Stomach smooth muscle (tissue), 2 donors: Measurements from ENCODE around the gene MMP25.
"Not testable (repeated sequence)": the region's sequence is repeated elsewhere in the genome, so short reads cannot be mapped to it uniquely, and the experiment has no call there.

Experiments
- H3K27ac ChIP-seq: one replicate; pipeline ENCODE4 v1.7.0; 2013; ENCODE audit warnings: mild to moderate bottlenecking, low read length, inconsistent platforms
- H3K27me3 ChIP-seq, 2 donors: one replicate each; pipeline ENCODE4 v1.7.0; 2013; ENCODE audit warnings: low read length in 2 of 2; ENCODE audit not compliant: insufficient read depth in 2 of 2, control insufficient read depth in 1 of 2
- H3K36me3 ChIP-seq, 2 donors: one replicate each; pipeline ENCODE4 v1.7.0; 2013; ENCODE audit warnings: low read length in 2 of 2; ENCODE audit not compliant: control insufficient read depth in 2 of 2, insufficient read depth in 2 of 2
- H3K4me1 ChIP-seq: one replicate; pipeline ENCODE4 v1.7.0; 2013; ENCODE audit warnings: low read length; ENCODE audit not compliant: control insufficient read depth, insufficient read depth
- H3K4me3 ChIP-seq, 2 donors: one replicate each; pipeline ENCODE4 v1.7.0; 2013; ENCODE audit warnings: low read length in 2 of 2
- H3K9ac ChIP-seq, 2 donors: one replicate each; pipeline ENCODE4 v1.7.0; 2013; ENCODE audit warnings: low read length in 2 of 2, mild to moderate bottlenecking in 1 of 2
- H3K9me3 ChIP-seq, 2 donors: one replicate each; pipeline ENCODE4 v1.7.0; 2013; ENCODE audit warnings: low read length in 2 of 2; ENCODE audit not compliant: control insufficient read depth in 2 of 2
- donor health status: healthy.
- donor health status: Pancreatic carcinoma.

MMP25 gene

GRCh38 chr16:3080024-3080423 lies 33.7 kb downstream of the MMP25 start:
- Histone ChIP-seq H3K36me3 (no peaks in the 10 kb centered on the region), H3K4me1 (no peaks in the 10 kb centered on the region), H3K9ac (no peak overlapping the region), H3K4me3 (no peak overlapping the region), H3K27me3 (no peaks in the 10 kb centered on the region), H3K27ac (no peak overlapping the region), H3K9me3 (no peaks in the 10 kb centered on the region)

GRCh38 chr16:3081957-3082356 lies 35.6 kb downstream of the MMP25 start:
- H3K27ac ChIP-seq, H3K4me1 ChIP-seq, H3K27me3 ChIP-seq, H3K4me3 ChIP-seq, H3K9me3 ChIP-seq, H3K36me3 ChIP-seq, H3K9ac ChIP-seq: not testable (repeated sequence)

DNA sequence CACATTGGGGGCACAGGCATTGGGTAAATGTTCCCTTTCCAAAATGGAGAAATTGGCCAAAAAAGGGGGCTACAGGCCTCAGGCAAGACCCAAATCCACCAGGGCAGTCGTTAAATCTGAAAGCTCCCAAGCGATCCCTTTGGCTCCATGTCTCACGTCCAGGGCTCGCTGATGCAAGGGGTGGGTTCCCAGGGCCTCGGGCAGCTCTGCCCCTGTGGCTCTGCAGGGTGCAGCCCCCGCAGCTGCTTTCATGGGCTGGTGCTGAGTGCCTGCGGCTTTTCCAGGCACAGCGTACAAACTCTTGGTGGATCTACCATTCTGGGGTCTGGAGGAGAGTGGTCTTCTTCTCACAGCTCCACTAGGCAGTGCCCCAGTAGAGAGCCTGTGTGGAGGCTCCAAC lies 37.0 kb downstream of the MMP25 start:
- not testable (repeated sequence) for H3K36me3 ChIP-seq, H3K4me3 ChIP-seq, H3K27me3 ChIP-seq, H3K27ac ChIP-seq, H3K9me3 ChIP-seq, H3K4me1 ChIP-seq, H3K9ac ChIP-seq

- Histone ChIP-seq H3K4me3 (no peak overlapping the region), H3K9ac (no peak overlapping the region), H3K27ac (no peak overlapping the region), H3K36me3 (no peaks in the 10 kb centered on the region), H3K4me1 (peaks cover 3% of the 10 kb centered on the region), H3K27me3 (no peaks in the 10 kb centered on the region), H3K9me3 (no peaks in the 10 kb centered on the region)
Observed at GRCh38 chr16:3084491-3084890, 38.1 kb downstream of the MMP25 start.

GRCh38 chr16:3084969-3085670 lies 38.8 kb downstream of the MMP25 start:
- H3K9ac ChIP-seq, result no peak overlapping the region
- H3K27ac ChIP-seq, result no peak overlapping the region
- no peaks in the 10 kb centered on the region for H3K36me3 ChIP-seq
- H3K4me3 ChIP-seq, result no peak overlapping the region
- H3K9me3 ChIP-seq, result no peaks in the 10 kb centered on the region
- H3K27me3 ChIP-seq, result no peaks in the 10 kb centered on the region
- peaks cover 3% of the 10 kb centered on the region for H3K4me1 ChIP-seq

DNA sequence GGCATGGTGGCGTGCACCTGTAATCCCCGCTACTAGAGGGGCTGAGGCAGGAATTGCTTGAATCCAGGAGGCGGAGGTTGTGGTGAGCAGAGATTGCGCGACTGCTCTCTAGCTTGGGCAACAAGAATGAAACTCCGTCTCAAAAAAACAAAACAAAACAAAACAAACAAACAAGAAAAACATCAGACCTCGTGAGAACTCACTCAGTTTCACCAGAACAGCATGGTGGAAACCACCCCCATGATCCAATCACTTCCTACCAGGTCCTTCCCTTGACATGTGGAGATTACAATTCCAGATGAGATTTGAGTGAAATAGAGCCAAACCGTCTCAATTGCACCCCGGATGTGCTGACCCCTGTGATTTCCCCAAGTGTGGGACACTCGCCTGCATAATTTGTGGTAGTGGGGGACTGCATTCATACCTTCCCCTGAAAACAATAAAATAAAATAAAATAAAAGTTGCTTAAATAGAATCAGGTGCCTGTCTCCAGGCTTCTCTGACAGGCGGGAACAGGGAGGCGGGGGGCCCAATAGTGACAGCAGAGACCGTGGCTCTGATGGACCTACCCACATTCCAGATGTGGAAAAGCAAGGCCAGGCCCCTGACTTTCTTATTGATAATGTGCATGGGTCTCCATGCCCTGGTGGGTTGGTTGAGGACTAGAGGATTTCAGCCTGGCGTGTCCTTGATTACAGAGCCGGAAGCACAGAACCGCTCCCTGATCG lies 39.7 kb downstream of the MMP25 start:
- H3K4me3 ChIP-seq, result peak overlapping the region in 1 of 2 donors; percentile 29
- H3K36me3 ChIP-seq, result no peaks in the 10 kb centered on the region
- no peak overlapping the region for H3K9ac ChIP-seq
- no peaks in the 10 kb centered on the region for H3K27me3 ChIP-seq
- peaks cover 3% of the 10 kb centered on the region for H3K4me1 ChIP-seq
- H3K9me3 ChIP-seq, result no peaks in the 10 kb centered on the region
- H3K27ac ChIP-seq, result no peak overlapping the region

GRCh38 chr16:3086596-3087242 lies 40.4 kb downstream of the MMP25 start:
- no peak overlapping the region for H3K27ac ChIP-seq
- H3K27me3 ChIP-seq, result peaks cover 0 to 1% of the 10 kb centered on the region in 2 donors
- H3K36me3 ChIP-seq, result no peaks in the 10 kb centered on the region
- H3K9me3 ChIP-seq, result no peaks in the 10 kb centered on the region
- H3K4me3 ChIP-seq, result peak overlapping the region in 1 of 2 donors; percentile 29
- H3K9ac ChIP-seq, result no peak overlapping the region
- peaks cover 3% of the 10 kb centered on the region for H3K4me1 ChIP-seq

GRCh38 chr16:3087243-3088235 lies 41.2 kb downstream of the MMP25 start:
- H3K9me3 ChIP-seq, result no peaks in the 10 kb centered on the region
- H3K36me3 ChIP-seq, result no peaks in the 10 kb centered on the region
- peaks cover 3% of the 10 kb centered on the region for H3K4me1 ChIP-seq
- peak overlapping the region in 1 of 2 donors; percentile 29 for H3K4me3 ChIP-seq
- no peak overlapping the region for H3K9ac ChIP-seq
- H3K27ac ChIP-seq, result no peak overlapping the region
- H3K27me3 ChIP-seq, result peaks cover 3 to 6% of the 10 kb centered on the region in 2 donors

DNA sequence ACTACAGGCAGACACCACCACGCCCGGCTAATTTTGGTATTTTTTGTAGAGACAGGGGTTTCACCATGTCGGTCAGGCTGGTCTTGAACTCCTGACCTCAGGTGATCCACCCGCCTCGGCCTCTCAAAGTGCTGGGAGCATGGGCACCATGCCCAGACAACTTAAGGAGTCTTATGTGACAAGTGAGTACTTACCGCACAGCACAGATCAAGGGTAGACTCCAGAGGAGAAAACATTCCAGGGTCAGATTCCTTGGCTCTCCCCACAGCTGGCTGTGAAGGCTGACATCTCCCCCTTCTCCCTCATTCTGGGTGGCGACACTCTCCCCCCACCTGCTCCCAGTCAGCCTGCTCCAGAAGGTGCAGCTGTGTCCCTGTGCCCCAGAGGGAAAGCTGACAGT lies 42.1 kb downstream of the MMP25 start:
- Histone ChIP-seq H3K36me3 (no peaks in the 10 kb centered on the region), H3K9me3 (no peaks in the 10 kb centered on the region), H3K4me3 (no peak overlapping the region), H3K9ac (no peak overlapping the region), H3K4me1 (peaks cover 3% of the 10 kb centered on the region), H3K27me3 (peaks cover 6 to 10% of the 10 kb centered on the region in 2 donors), H3K27ac (no peak overlapping the region)
